Measurements from ENCODE around the gene RALGPS1. TPM values are rescaled to one million over a fixed set of nuclear protein-coding genes. Genes with fewer than 3 reads are reported as not detected.

The RALGPS1 gene
- polyA plus RNA-seq, 2 of the 4 experiments (the other 2 are of a cell fraction) = 5.0 to 7.9 TPM

DNA sequence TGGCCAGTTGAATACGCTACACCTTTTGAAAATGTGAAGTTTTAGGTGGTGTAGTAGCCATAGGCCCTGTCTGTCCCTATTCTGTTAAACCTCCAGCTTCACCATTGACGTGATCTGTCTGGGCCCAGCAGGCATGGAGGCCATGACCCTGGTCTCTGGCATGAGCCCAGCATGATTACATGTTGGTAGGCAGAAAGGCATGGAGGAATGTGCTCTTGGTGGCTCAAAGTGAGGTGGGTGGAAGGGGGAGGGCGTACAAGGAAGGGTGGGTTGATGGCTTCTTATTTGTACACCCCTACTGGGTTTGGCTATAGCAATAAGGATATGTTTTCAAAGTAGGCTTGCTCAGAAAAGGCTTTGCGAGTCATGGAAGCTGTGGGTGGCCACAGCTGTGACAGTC is 23.7 kb downstream of the RALGPS1 start:
- CTCF ChIA-PET = interaction anchor here (0.8 to 15.0 kb wide), 14 partner anchors 8 to 647 kb away, joined by 3 to 381 read pairs (median 4); partner anchors contain the start of gene ZBTB34
- no peak overlapping the region for H3K27ac ChIP-seq
- no peaks in the 10 kb centered on the region for H3K9me3 ChIP-seq
- no peak overlapping the region for H3K4me2 ChIP-seq
- no peak overlapping the region for H3K4me3 ChIP-seq
- 82% methylated on average over 4 of the region's 4 CpGs for WGBS (ENCODE audit: missing lambda C conversion rate)
- POLR2A ChIA-PET = no interaction called here
- ATAC-seq (no peak), DNase-seq (ENCODE audit: low read depth in 1 of 2, low spot score in 1 of 2) (no peak), FAIRE-seq (no peak)
- peaks cover 12% of the 10 kb centered on the region for H3K4me1 ChIP-seq
- TF ChIP-seq RNF2 (IDR thresholded peaks at IDR 0.05; ENCODE audit: borderline replicate concordance, low read depth) = no peak
- TF ChIP-seq, protein P1, sequence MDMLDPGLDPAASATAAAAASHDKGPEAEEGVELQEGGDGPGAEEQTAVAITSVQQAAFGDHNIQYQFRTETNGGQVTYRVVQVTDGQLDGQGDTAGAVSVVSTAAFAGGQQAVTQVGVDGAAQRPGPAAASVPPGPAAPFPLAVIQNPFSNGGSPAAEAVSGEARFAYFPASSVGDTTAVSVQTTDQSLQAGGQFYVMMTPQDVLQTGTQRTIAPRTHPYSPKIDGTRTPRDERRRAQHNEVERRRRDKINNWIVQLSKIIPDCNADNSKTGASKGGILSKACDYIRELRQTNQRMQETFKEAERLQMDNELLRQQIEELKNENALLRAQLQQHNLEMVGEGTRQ (IDR thresholded peaks at IDR 0.05) = no peak
- TF ChIP-seq NR3C1 (IDR thresholded peaks at IDR 0.05) = no peak
- TF ChIP-seq EHMT2 (IDR thresholded peaks at IDR 0.05; ENCODE audit: low read depth) = no peak
- TF ChIP-seq BHLHE40 (IDR thresholded peaks at IDR 0.05; ENCODE audit: low read depth, low read length) = no peak
- TF ChIP-seq, protein P2, sequence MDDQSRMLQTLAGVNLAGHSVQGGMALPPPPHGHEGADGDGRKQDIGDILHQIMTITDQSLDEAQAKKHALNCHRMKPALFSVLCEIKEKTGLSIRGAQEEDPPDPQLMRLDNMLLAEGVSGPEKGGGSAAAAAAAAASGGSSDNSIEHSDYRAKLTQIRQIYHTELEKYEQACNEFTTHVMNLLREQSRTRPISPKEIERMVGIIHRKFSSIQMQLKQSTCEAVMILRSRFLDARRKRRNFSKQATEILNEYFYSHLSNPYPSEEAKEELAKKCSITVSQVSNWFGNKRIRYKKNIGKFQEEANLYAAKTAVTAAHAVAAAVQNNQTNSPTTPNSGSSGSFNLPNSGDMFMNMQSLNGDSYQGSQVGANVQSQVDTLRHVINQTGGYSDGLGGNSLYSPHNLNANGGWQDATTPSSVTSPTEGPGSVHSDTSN (IDR thresholded peaks at IDR 0.05) = no peak
- no peak for TF ChIP-seq TP53 (CRISPR knock-in tag; IDR thresholded peaks at IDR 0.05)
- TF ChIP-seq PHF8 (IDR thresholded peaks at IDR 0.05; ENCODE audit: borderline replicate concordance, low read depth) = no peak
- TF ChIP-seq EHF (CRISPR knock-in tag; IDR thresholded peaks at IDR 0.05) = no peak
- TF ChIP-seq, protein P3, sequence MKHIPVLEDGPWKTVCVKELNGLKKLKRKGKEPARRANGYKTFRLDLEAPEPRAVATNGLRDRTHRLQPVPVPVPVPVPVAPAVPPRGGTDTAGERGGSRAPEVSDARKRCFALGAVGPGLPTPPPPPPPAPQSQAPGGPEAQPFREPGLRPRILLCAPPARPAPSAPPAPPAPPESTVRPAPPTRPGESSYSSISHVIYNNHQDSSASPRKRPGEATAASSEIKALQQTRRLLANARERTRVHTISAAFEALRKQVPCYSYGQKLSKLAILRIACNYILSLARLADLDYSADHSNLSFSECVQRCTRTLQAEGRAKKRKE (CRISPR knock-in tag; IDR thresholded peaks at IDR 0.05; ENCODE audit: low read depth) = no peak
- TF ChIP-seq, protein P4, sequence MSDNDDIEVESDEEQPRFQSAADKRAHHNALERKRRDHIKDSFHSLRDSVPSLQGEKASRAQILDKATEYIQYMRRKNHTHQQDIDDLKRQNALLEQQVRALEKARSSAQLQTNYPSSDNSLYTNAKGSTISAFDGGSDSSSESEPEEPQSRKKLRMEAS (IDR thresholded peaks at IDR 0.05) = no peak
- no peak for TF ChIP-seq EP300 (IDR thresholded peaks at IDR 0.05)
- TF ChIP-seq JUNB (IDR thresholded peaks at IDR 0.05) = no peak
- no peak for TF ChIP-seq ZC3H11A (IDR thresholded peaks at IDR 0.05)
- no peak for TF ChIP-seq CEBPB (IDR thresholded peaks at IDR 0.05)
- no peak for TF ChIP-seq SMC3 (IDR thresholded peaks at IDR 0.05)
- no peak for TF ChIP-seq ZSCAN20 (CRISPR knock-in tag; IDR thresholded peaks at IDR 0.05)

DNA sequence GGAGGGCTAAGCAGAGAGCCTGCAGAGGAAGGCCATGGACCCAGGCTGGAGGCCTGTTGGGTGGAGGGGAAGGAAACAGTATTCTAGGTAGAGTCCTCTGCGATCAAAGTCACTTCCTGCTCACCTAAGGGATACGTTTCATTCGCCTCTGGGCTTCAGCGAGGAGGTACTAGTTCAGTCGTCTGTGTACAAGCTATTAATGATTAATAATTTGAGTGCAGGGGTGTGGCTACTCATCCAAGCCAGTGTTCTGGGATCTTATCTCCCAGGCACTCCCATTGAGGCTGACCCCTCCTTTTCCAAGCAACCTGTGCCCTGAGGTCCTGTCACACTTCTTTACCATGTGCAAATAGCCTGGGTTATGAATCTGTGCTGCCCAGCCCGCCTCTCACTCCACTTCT is 25.2 kb downstream of the RALGPS1 start:
- Histone ChIP-seq H3K4me1 (peaks cover 12% of the 10 kb centered on the region), H3K9me3 (no peaks in the 10 kb centered on the region), H3K4me3 (no peak overlapping the region), H3K27ac (no peak overlapping the region), H3K4me2 (peak overlapping the region; percentile 40)
- DNase-seq (ENCODE audit: low read depth in 1 of 2, low spot score in 1 of 2) (peak; percentile 46 to 50), FAIRE-seq (no peak), ATAC-seq (peak; percentile 48 to 57; a peak in 4 of 6 replicates)
- ChIA-PET POLR2A (no interaction called here), CTCF (interaction anchor here (0.6 to 15.0 kb wide), 41 partner anchors 7 to 647 kb away, joined by 3 to 381 read pairs (median 5); partner anchors contain the start of gene SLC2A8)
- TF ChIP-seq EHF (CRISPR knock-in tag; IDR thresholded peaks at IDR 0.05) (no peak), NR3C1 (IDR thresholded peaks at IDR 0.05) (no peak), BHLHE40 (IDR thresholded peaks at IDR 0.05; ENCODE audit: low read depth, low read length) (no peak), FOXS1 (CRISPR knock-in tag; IDR thresholded peaks at IDR 0.05) (no peak), RFX5 (IDR thresholded peaks at IDR 0.05) (no peak), ZNF302 (CRISPR knock-in tag; IDR thresholded peaks at IDR 0.05) (no peak), EHMT2 (IDR thresholded peaks at IDR 0.05; ENCODE audit: low read depth) (no peak), GATA3 (IDR thresholded peaks at IDR 0.05; ENCODE audit: borderline replicate concordance) (no peak), MAFK (IDR thresholded peaks at IDR 0.05; ENCODE audit: partially characterized antibody) (no peak), MYC (IDR thresholded peaks at IDR 0.05; ENCODE audit: borderline replicate concordance, low read length) (no peak)
- TF ChIP-seq, protein P5, sequence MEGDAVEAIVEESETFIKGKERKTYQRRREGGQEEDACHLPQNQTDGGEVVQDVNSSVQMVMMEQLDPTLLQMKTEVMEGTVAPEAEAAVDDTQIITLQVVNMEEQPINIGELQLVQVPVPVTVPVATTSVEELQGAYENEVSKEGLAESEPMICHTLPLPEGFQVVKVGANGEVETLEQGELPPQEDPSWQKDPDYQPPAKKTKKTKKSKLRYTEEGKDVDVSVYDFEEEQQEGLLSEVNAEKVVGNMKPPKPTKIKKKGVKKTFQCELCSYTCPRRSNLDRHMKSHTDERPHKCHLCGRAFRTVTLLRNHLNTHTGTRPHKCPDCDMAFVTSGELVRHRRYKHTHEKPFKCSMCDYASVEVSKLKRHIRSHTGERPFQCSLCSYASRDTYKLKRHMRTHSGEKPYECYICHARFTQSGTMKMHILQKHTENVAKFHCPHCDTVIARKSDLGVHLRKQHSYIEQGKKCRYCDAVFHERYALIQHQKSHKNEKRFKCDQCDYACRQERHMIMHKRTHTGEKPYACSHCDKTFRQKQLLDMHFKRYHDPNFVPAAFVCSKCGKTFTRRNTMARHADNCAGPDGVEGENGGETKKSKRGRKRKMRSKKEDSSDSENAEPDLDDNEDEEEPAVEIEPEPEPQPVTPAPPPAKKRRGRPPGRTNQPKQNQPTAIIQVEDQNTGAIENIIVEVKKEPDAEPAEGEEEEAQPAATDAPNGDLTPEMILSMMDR (IDR thresholded peaks at IDR 0.05) = no peak
- TF ChIP-seq, protein P3 (CRISPR knock-in tag; IDR thresholded peaks at IDR 0.05; ENCODE audit: low read depth) = no peak
- TF ChIP-seq, protein P2 (IDR thresholded peaks at IDR 0.05) = no peak
- WGBS (ENCODE audit: missing lambda C conversion rate) = 34% methylated on average over 6 of the region's 6 CpGs

Data from A549 (cell line).